Forelimb muscle (tissue), 1 donor: ENCODE data around the gene PPP2R5B. TPM values are rescaled to one million over a fixed set of nuclear protein-coding genes. Genes with fewer than 3 reads are reported as not detected.

Experiments
- DNase-seq: peaks from one replicate; pipeline ENCODE4 v3.0.0-alpha.2; 2013; ENCODE audit warnings: low read depth
- polyA plus RNA-seq: library from polyadenylated mRNA; unstranded; fragments of 120-200 nt; gene quantifications from one replicate; pipeline ENCODE4 v1.2.1, GENCODE V29; 2013; ENCODE audit not compliant: insufficient read length

The PPP2R5B gene
- polyA plus RNA-seq, 1 donor, result 9.9 TPM

DNA sequence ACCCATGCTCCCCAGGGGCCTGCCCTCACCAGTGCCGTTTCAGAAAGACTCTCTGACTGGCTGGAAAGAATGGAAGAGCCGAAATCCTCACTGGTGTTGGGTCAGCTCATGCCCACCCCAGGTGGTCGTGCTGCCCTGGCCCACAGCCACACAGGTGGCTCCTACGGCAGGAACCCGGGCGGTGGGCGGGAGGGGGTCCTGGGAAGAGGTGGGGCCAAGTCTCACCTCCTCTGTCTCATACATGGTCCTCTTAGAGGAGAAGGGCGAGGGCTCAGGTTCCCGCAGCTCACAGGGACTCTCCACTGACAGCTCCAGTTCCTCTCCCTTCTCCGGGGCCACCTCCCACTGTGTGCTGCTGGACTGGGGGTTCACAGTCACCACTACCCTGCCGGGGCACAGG lies 15.7 kb upstream of the PPP2R5B start:
- DNase-seq, result no peak

DNA sequence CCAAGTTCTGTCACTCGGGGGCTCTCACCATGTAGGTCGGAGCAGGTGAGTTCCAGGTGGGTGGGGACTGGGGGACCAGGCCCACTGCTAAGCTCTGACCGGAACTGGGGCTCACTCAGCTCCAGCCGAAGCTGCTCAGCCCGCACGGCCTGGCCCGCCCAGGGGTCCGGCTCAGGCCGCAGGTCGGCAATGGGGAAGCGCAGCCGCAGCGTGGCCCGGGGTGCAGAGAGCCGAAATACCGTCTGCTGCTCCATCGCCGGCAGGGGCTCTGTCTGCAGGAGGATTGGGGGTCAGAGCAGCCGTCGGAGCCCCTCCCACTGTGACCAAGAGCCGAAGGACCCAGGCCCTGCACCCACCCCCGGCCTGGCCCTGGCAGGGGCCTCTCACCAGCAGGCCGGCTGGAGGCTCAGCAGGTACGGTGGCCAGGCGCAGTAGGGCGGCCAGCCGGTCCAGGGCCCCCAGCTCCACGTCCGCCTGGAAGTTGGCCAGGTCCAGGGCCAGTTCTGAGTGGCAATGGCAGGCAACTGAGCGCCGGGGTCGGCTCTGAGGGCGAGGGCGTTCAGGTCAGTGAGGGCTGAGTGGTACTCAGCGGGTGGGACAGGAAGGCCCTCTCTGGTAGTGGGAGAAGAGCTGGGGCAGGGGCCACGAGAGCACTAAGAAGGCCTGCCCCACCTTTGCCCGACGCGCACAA lies 14.7 kb upstream of the PPP2R5B start:
- no peak for DNase-seq

DNA sequence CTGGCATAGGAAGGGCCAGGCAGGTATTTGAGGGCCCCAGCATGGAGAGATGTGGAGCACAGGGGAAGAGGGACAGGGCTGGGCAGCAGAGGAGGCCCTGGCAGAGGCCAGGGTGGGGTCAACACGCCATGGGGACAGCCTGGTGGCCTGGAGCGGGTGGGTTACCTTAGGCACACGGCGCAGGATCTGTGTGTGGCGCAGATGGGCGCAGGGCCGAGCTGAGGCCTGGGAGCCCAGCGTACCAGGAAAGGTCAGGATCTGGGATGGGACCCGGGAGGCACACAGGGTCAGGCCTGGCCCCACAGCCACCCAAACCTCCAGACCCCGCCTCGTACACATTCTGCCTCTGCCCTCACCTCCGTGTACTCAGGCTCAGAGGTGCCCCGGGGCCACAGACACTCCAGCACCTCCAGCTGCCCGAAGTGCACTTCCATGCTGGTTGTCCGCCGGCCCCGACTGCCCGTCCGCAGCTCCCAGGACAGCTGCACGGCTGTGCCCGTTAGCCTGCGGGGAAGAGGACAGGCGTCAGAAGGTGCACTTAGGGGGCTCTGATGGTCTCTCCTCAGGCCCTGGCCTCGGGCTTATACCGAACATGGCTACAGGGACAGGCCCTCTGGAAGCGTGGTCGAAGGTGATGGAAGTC lies 13.9 kb upstream of the PPP2R5B start:
- DNase-seq, result no peak

DNA sequence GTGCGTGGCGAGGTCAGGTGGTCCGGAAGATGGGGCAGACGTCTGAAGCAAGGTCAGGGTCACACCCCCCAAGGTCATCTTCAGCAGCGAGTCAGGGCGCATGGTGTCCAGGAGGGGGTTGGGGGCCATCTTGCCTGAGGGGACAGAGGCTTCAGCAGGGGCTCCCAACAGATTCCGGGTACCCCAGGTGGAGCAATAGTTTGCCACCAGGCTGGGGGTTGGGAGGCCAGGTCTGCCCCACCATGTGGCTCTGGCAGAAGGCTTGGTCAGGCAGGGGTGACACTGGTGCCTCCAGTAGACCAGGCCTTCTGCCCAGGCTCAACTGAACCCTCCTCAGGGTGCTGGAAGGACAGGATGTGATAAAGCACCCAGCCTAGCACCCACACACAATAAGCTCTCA lies 13.3 kb upstream of the PPP2R5B start:
- DNase-seq, result no peak

DNA sequence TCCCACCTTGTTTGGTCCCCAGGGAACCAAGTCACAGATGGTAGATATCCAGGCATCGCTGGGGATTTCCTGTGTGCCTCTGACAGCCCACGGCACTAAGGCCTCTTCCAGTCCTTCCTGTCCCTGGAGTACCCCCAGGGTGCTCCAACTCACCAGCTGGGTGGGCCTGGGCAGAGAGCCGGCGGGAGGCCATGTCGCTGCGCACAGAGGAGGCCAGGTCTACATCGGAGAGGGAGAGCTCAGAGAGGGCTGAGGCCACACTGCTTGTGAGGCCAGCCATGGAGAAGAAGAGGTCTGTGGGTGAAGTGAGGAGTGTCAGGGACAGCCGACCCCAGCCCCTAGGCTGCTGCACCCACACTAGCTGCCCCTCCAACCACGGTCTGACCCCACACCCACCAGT lies 12.8 kb upstream of the PPP2R5B start:
- DNase-seq, result no peak

DNA sequence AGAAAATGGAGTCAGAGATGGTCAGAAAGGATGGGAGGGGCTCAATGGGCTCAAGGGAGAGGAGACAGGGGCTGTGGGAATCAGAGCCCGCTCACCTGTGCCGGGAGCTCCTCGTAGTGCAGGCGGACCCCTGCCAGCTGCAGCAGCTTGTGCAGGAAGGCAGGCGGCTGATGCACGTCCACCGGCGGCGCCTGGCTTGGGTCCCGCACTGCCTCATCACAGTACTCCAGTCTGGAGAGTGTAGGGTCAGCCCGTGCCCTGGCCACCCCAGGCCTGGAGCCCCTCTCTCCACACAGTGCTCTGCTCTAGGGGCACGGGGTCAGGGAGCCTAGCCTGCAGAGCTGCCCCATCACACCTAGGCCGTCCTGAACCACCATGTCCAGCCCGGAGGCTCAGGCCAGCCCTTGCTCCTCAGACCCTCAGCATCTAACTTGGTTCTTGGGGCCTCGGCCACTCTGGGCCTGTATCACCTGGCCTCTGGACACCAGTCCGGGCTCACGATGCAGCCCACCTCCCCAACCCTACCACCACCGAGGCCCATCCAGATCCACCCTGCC lies 11.2 kb upstream of the PPP2R5B start:
- no peak for DNase-seq

DNA sequence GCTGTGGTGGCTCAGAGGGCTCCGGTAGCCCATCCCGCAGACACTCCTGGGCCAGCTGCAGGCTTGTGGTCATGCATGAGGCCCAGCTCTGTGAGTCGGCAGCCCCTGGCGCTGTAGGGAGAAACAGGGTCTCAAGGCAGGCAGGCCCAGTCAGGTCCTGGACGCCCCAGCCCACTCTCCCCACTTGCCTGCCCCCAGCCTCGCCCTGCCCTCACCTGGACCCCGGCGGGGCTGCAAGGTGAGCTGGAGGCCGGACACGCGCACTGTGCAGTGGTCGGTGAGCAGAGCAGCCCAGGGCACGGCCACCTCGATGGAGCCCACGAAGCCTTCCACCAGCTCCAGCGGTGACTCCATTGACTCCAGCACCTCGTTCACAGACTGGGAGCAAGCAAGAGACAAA lies 10.4 kb upstream of the PPP2R5B start:
- DNase-seq, result no peak

DNA sequence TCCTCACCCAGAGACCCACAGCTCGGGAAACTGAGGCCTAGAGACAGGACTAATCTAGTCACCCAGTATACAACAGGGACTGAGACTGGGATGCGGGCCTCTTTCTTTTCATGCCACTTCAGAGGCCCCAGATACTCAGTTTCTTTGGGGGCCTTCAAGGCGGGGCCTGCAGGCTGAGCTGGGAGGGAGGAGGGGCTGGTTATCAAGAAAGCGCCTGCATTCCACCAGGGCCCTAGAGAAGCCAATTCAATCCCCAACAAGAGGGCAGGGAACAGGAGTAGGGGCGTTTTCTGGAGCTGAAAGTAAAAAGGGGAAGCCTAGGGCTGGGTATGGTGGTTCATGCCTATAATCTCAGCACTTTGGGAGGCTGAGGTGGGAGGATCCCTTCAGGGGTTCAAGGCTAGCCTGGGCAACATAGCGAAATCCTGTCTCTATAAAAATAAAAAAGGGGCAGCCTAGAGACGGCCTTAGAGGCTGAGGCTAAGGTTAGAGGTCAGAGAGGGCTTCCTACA lies 9.1 kb upstream of the PPP2R5B start:
- no peak for DNase-seq

DNA sequence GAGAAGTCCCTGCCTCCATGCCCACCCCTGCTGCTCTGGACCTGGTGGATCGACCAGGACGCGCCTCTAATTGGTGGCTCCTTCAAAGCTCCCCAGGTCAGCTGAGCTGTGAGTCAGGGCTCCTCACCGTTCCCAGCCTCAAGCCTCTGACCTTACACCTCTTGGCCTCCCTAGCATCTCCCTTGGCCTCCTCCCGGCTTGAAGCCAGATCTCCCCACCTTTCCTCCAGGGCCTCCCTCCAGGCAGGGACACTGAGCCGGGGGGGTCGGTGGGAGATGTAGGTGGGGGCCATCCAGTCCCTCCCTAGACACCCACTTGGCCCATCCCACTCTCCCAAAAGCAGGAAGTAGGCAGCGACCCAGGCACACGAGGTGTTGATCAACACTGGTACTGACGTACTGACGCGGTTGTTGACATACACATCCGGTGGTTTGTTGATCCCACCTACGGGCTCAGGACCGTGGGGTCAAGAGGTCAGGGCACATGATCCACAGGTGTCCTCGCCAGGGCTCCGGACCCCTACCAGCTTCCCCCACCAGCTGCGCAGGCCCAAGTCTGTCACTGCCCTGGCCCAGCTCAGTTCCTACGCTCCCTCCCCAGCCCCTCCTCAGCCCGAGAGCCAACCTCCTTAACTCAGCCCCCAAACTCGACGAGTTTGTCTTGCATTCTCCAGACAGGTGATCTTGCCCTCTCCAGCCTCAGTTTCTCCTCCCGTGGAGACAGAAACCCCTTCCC lies 8.3 kb upstream of the PPP2R5B start:
- no peak for DNase-seq

DNA sequence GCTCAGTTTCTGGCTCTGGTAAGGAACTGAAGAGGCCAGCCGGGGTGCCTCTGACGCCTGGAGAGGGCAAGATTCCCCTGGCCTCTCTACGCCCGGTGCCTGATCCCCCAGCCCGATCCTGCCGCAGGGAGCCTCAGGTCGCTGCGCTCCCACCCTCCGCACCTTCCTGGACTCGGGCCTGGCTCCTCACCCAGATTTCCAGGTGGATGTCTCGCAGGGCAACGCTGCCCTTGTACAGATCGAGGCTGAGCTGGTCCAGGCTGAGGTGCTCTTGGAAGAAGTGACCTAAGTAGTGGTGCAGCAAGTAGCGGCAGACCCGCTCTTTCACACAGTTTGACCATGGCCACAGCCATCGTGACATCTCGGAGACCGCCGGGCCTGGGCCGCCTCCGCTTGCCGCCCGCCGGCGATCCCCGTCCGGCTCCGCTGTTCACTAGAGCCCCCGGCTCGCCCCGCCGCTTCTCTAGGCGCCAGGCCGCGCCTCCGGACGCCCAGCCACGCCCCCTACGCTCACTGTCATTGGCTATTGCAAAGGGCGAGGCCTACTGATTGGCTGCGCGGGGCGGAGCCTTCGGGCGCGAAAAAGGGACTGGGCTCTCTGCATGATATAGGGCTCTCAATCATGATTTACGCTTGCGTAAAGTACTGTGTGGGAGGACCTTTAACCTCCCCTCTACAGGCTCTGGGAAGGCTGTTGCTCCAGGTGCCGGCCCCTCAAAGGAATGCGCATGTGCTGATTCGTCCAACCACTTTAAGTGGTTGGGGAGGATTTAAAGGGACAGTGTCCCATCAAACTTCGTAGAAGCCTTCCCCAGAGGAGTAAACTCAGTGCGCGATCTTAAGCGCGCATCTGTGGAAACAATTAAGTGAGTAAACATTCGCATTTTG lies 7.5 kb upstream of the PPP2R5B start, which contains the start of gene ATG2A:
TSS of gene ATG2A (minus strand) at position 435 of the 888 bp plus-strand sequence. CDS start at position 361, 74 bp downstream.
- DNase-seq, result peak; percentile 99

DNA sequence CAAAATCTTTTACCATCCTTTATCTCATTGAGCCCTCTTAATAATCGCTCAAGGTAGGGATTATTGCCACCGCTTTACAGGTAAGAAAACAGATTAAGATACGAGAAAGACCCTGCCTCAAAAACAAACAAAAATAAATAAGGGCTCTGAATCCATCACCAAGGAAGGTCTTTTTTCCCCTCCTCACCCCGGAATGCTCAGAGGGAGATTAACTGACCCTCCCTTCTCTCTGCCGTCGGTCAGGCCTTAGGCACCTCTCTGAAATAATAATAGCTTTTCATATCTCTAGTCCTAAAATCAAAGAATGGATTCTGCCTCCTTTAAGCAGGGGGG lies 6.9 kb upstream of the PPP2R5B start:
- DNase-seq, result no peak

DNA sequence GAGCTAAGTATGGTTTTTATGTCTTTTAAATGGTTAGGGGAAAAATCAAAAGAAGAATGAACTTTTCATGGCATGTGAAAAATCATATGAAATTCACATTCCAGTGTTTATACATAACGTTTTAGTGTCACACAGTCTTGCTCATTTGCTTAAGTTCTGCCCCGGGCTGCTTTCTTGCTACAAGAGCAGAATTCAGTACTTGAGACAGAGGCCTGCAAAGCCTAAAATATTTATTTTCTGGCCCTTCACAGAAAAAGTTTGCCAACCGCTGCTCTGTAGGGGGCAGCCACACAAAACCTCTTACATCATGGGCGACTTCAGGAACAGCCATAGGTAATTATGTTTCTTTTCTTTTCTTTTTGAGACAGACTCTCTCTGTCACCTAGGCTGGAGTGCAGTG lies 6.5 kb upstream of the PPP2R5B start:
- DNase-seq, result no peak

DNA sequence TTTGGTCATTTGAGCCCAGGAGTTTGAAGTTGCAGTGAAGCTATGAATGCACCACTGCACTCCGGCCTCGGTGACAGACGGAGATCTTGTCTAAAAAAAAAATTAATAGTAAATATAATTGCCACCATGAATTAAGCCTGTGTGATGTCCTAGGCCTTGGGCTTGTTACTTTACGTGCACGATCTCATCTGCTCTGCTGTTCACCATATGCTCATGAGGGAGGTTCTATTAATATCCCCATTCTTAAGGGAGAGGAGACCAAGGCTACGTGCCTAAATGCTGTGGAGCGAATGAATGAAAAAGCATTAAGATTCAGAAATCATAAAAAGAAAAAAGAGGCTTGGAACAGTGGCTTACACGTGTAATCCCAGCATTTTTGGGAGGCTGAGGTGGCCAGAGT lies 4.9 kb upstream of the PPP2R5B start:
- DNase-seq, result no peak

DNA sequence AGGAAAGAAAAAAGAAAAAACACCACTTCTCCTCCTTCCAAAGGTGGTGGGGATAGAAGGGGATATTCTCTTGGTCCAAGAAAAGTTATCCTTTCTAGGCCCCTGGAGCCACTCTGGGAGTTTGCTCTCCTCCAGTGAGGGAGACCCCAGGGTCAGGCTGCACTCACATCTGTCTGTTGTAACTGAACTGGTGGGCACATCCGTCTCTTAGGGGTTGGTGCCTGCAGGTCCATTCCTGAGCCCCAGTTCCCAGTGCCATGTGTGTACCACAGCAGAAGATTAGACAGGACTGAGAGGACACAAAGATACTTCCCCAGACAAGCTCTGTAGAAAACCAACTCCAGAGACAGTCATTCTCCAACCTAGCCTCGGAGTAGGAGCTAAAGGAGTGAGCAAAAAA lies 4.4 kb upstream of the PPP2R5B start:
- no peak for DNase-seq

DNA sequence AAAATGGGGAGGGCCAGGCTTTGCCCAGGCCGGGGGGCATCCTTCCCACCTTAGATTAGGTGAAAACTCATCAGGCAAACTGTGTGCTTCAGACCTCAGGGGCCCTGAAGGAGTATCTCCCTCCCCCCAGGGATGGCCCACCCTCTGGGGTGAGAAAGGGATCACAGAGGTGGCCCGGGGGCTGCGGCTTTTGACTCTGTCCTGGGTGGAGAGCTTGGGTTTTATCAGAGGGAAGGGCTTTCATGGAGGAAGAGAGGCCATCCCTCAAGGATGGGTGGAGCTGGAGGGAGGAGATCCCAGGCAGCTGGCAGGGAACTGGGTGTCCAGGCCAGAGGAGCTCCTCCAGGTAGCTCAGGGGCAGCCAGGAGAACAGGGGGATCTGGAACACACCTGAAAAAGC lies 3.1 kb upstream of the PPP2R5B start:
- DNase-seq, result no peak

DNA sequence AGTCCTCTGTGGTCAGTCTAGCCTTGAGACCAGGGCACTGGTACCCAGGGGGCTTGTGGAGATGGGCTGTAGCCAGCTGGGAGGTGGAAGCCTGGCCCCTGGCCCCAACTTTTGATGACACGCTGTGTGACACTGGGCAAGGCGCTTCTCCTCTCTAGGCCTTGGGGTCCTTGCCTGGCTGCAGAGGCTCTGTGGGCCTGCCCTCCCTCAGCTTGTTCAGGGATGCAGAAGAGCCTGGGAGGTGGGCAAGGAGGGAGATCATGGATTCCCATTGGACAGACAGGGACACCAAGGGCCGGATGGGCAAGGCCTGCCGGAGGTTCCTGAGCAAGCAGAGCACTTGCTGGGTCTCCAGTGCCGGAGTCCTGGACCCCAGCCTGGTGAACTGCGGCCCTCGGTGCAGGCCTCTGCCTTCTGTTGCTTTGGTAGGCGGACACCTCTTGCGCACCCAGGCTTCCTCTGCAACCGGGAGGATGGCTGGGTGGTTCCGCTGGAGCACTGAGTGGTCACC lies 1.3 kb upstream of the PPP2R5B start:
- no peak for DNase-seq

DNA sequence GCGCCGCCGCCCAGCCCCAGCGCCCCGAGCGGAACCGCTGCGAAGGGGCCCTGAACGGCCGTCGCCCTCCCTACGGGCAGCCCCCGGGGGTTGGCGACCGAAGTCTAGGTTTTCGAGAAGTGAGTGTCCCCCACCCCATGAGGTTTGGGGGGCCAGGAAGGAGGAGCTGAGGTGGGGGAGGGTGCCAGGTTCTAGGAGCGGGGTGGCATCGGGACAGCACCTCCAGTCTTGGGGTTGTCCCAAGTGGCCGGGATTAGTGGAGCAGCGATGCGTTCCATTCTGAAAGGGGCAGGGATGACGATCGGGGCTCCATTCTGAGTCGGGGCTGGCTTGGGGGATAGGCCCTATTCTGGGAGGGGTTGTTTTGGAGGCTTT lies 408 bp downstream of the PPP2R5B start:
- DNase-seq, result no peak

DNA sequence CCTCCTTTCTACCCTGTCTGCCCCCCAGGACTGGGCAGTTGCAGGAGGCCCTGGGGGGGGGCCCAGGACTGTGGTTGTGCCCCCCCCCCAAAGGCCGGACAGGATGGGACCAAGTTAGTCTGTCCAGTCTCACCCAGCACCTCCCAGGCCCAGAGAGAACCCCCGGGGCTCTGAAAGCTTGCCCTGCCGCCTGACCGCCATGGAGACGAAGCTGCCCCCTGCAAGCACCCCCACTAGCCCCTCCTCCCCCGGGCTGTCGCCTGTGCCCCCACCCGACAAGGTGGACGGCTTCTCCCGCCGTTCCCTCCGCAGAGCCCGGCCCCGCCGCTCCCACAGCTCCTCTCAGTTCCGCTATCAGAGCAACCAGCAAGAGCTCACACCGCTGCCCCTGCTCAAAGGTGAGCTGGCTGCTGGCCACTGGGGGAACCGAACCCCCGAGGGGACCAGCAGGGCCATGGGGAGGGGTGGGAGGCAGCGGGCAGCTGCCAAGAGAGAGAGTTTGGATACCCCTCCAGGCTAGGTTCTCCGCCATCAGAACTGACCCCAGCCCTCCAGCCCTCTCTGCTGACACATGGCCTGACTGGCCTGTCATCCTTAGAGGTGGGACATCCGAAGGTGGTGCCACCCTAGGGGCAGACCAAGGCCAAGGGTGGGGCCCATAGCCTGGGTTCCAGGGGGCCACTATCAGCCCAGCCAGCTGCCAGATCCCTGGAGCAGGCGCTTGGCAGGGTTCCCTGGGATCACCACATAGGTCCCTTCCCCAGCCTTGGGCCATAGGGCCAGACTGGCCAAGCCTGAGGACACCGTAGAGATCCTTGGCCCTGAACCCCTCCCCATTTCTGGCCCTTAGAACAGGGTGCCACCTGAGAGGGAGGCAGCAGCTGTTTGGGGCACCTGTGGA lies 1.3 kb downstream of the PPP2R5B start:
- no peak for DNase-seq

DNA sequence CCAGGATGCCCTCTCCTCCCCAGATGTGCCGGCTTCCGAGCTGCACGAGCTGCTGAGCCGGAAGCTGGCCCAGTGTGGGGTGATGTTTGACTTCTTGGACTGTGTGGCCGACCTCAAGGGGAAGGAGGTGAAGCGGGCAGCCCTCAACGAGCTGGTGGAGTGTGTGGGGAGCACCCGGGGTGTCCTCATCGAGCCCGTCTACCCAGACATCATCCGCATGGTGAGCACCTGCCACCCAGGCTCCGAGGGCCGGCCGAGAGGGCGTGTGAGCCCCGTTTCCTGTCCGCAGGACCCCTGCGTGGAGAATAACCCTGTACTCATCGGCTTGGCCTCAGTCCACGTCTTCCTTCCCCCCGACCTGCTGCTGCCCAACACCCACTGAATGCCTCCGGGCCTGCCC lies 2.2 kb downstream of the PPP2R5B start:
- DNase-seq, result no peak

DNA sequence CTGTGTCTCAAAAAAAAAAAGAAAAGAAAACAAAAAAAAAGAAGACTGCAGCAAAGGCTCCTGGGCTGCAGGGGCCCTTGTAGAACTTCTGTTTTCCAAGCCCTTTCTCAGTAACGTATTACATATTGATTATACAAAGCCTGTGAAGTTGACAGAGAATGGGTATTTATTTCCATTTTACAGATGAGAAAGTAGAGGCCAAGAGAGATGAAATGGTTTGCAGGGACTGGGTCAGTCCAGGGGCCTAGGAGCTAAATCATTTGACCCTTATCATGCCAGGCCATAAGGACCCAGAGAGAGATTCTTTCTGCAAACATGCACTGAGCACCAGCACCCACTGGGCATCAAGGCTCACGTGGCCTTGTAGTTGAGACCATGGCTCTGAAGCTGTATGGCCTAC lies 4.5 kb downstream of the PPP2R5B start:
- no peak for DNase-seq
